Activated CD4-positive, alpha-beta T cell treated with anti-CD3 and anti-CD28 coated beads, Interleukin-2, amount 10 ng/mL, durations not matched to agents 24 days and 14 days (primary cell): ENCODE results near the gene RPS6KL1. TPM values are rescaled to one million over a fixed set of nuclear protein-coding genes. Genes with fewer than 3 reads are reported as not detected.
"Not testable (repeated sequence)": the region's sequence is repeated elsewhere in the genome, so short reads cannot be mapped to it uniquely, and the experiment has no call there.

ENCODE experiments used
- DNase-seq: peaks from one replicate; pipeline ENCODE4 v3.0.0; 2022
- H3K27ac Mint-ChIP-seq: one replicate; pipeline ENCODE4 v1.8.0; 2022; ENCODE audit warnings: mild to moderate bottlenecking, mixed read lengths
- H3K27me3 Mint-ChIP-seq: one replicate; pipeline ENCODE4 v1.8.0; 2022; ENCODE audit warnings: mixed read lengths
- H3K36me3 Mint-ChIP-seq: one replicate; pipeline ENCODE4 v1.8.0; 2022; ENCODE audit warnings: low read depth, mild to moderate bottlenecking, mixed read lengths
- H3K4me1 Mint-ChIP-seq: one replicate; pipeline ENCODE4 v1.8.0; 2021; ENCODE audit warnings: mixed read lengths
- H3K4me3 Mint-ChIP-seq: one replicate; pipeline ENCODE4 v1.8.0; 2022; ENCODE audit warnings: mild to moderate bottlenecking, moderate library complexity, mixed read lengths
- H3K9me3 Mint-ChIP-seq: one replicate; pipeline ENCODE4 v1.8.0; 2021; ENCODE audit warnings: mixed read lengths
- intact Hi-C: fragments of 100-400 bp; cut with micrococcal nuclease; formaldehyde crosslinking; loops from one replicate; pipeline ENCODE4 v1.15.1; 2023
- total RNA-seq: library from RNA; stranded (reverse); gene quantifications from 2 replicates; pipeline ENCODE4 v1.2.3, GENCODE V29; 2022

The RPS6KL1 gene
- total RNA-seq, 1 donor from 2014 or later: 9.6 TPM

DNA sequence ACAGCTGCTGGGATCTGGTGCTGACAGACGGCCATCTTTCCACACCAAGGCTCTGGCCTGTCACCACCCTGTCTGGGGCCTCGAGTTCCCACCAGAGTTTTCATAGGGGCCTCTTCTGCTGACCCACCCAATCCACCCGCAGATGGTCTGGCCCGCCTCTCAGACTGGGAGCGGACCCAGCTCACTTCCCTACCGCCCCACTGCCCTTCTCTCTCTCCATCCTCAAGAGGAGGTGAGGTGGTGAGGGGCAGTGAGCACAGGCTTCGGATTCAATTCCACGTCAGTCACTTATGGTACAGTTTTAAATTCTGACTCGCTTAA lies 12.3 kb upstream of the RPS6KL1 start:
- Mint-ChIP-seq H3K36me3 (no peaks in the 10 kb centered on the region), H3K4me3 (no peak overlapping the region), H3K4me1 (peaks cover 25% of the 10 kb centered on the region), H3K27me3 (peaks cover 4% of the 10 kb centered on the region), H3K9me3 (no peaks in the 10 kb centered on the region), H3K27ac (no peak overlapping the region)
- intact Hi-C loops: no loop called here
- no peak for DNase-seq

GRCh38 chr14:74934476-74935359 lies 11.7 kb upstream of the RPS6KL1 start:
- Mint-ChIP-seq H3K4me1 (peaks cover 20% of the 10 kb centered on the region), H3K27ac (no peak overlapping the region), H3K4me3 (no peak overlapping the region), H3K27me3 (peaks cover 7% of the 10 kb centered on the region), H3K9me3 (no peaks in the 10 kb centered on the region), H3K36me3 (no peaks in the 10 kb centered on the region)
- intact Hi-C loops: no loop called here
- no peak for DNase-seq

DNA sequence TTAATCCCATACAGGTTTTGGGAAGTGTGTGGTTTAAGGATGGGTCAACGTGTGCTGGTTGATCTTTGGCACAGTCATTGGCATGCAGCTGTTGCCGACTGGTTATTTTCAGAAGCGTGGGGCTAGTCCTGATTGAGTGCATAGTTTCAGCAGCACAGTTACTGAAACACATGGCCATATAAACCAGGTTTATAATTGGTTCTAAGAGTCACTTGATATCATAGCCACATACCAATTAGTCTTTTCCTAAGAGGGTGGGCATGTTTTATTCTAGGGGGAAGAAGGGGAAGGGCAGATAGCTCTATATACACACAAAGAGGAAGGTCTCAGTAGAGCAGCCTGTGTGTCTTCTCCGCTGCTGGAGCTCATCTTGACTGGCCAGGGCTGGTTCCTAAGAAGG lies 11.0 kb upstream of the RPS6KL1 start:
- DNase-seq: no peak
- Mint-ChIP-seq H3K4me3 (no peak overlapping the region), H3K4me1 (peaks cover 21% of the 10 kb centered on the region), H3K27ac (no peak overlapping the region), H3K36me3 (no peaks in the 10 kb centered on the region), H3K9me3 (no peaks in the 10 kb centered on the region), H3K27me3 (peaks cover 9% of the 10 kb centered on the region)
- intact Hi-C loops: no loop called here

DNA sequence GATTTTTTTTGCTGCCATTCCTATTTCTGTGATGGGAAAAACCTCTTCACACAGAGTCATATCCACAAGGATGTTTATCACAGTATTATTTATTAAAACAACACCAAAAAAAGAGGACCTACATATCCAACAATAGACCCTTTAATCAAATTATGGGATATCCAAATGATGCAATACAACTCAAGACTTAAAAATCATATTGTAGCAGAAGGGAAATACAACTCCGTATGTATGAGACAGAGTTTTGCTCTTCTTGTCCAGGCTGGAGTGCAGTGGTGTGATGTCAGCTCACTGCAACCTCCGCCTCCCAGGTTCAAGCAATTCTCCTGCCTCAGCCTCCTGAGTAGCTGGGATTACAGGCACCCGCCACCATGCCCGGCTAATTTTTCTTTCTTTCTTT lies 9.9 kb upstream of the RPS6KL1 start:
- H3K27me3 Mint-ChIP-seq, H3K9me3 Mint-ChIP-seq, DNase-seq, H3K4me3 Mint-ChIP-seq, intact Hi-C loops, H3K27ac Mint-ChIP-seq, H3K36me3 Mint-ChIP-seq: not testable (repeated sequence)
- peaks cover 19% of the 10 kb centered on the region for H3K4me1 Mint-ChIP-seq

DNA sequence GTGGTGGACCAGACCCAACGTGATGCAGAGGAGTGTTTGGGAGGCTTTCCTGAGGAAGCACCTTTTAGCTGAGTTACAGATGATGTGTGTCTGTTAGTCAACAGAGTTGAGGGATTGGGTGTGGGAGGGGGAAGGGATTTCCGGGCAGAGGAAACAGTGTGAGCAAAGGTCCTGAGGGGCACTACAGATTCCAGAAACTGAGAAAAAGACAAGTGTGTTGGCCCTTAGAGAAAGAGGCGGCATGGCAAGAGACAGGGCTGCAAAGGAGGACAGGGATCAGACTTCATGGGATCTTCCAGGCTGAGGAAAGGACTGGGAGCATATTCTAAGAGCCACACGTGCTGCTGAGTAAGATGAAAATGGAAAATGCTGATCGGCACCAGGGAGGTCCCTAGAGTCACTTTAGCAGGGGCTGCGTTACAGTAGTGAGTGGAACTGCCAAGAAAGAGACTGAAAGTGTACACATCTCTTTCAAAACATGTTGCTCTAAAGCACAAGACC lies 9.4 kb upstream of the RPS6KL1 start:
- peaks cover 15% of the 10 kb centered on the region for H3K4me1 Mint-ChIP-seq
- peak overlapping the region; percentile 34 for H3K27ac Mint-ChIP-seq

GRCh38 chr14:74931744-74932143 lies 8.7 kb upstream of the RPS6KL1 start:
- H3K27ac Mint-ChIP-seq: not testable (repeated sequence)
- H3K27me3 Mint-ChIP-seq: peaks cover 14% of the 10 kb centered on the region

More for the DNA sequence above, 9.4 kb upstream of the RPS6KL1 start:
- intact Hi-C loops: no loop called here
- Mint-ChIP-seq H3K36me3 (no peaks in the 10 kb centered on the region), H3K27me3 (peaks cover 12% of the 10 kb centered on the region), H3K4me3 (no peak overlapping the region), H3K9me3 (no peaks in the 10 kb centered on the region)
- no peak for DNase-seq

GRCh38 chr14:74929242-74929641 lies 6.2 kb upstream of the RPS6KL1 start:
- no peak for DNase-seq
- H3K27me3 Mint-ChIP-seq: peaks cover 25% of the 10 kb centered on the region
- intact Hi-C loops: no loop called here
- H3K36me3 Mint-ChIP-seq: no peaks in the 10 kb centered on the region
- H3K9me3 Mint-ChIP-seq: no peaks in the 10 kb centered on the region
- peaks cover 8% of the 10 kb centered on the region for H3K4me1 Mint-ChIP-seq
- no peak overlapping the region for H3K4me3 Mint-ChIP-seq
- H3K27ac Mint-ChIP-seq: no peak overlapping the region

More at GRCh38 chr14:74931744-74932143, 8.7 kb upstream of the RPS6KL1 start:
- H3K4me3 Mint-ChIP-seq, DNase-seq, intact Hi-C loops, H3K36me3 Mint-ChIP-seq, H3K4me1 Mint-ChIP-seq, H3K9me3 Mint-ChIP-seq: not testable (repeated sequence)

DNA sequence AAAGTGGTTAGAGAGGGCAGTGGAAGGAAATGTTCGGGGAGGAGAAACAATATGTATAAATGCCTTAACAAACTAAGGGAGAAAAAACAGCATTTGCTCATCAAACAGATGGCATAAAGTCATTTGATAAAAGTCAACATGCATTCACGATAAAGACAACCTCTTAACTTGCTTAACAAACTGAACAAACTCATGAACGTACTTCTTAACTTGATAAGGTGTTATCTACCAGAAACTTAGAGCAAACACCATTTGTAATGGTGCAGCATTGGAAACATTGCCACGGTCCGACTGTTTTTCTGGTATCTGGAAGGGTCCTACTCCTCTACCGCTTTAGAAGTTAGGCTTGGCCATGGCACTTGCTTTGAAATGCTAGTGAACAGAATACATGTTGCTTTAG lies 4.2 kb upstream of the RPS6KL1 start:
- H3K27me3 Mint-ChIP-seq: peaks cover 29% of the 10 kb centered on the region
- no peak overlapping the region for H3K27ac Mint-ChIP-seq
- peaks cover 10% of the 10 kb centered on the region for H3K4me1 Mint-ChIP-seq
- intact Hi-C loops: no loop called here
- H3K36me3 Mint-ChIP-seq: no peaks in the 10 kb centered on the region
- no peak for DNase-seq
- H3K4me3 Mint-ChIP-seq: no peak overlapping the region
- no peaks in the 10 kb centered on the region for H3K9me3 Mint-ChIP-seq

DNA sequence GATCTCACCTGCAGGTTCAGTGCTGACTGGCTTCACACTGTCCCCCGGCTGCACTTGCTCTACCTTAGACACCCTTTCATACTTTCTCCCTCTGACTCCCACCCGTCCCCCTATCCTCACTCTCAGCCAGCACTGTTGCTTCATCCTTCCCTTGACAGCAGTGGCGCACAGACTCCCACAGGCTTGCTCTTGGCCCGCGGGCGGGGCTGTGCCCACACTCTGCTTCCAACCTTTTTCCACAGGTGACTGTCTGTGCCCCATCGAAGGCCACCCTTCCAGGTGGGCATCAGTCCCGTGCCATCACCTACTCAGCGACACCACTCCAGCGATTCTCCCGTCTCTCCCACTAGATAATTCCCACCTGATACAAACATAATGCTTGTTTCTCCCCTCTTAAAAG lies 1.0 kb upstream of the RPS6KL1 start:
- no peaks in the 10 kb centered on the region for H3K9me3 Mint-ChIP-seq
- H3K27me3 Mint-ChIP-seq: peaks cover 22% of the 10 kb centered on the region
- peaks cover 9% of the 10 kb centered on the region for H3K4me1 Mint-ChIP-seq
- no peaks in the 10 kb centered on the region for H3K36me3 Mint-ChIP-seq
- intact Hi-C loops: no loop called here
- H3K27ac Mint-ChIP-seq: peak overlapping the region; percentile 20
- H3K4me3 Mint-ChIP-seq: peak overlapping the region; percentile 37
- no peak for DNase-seq

DNA sequence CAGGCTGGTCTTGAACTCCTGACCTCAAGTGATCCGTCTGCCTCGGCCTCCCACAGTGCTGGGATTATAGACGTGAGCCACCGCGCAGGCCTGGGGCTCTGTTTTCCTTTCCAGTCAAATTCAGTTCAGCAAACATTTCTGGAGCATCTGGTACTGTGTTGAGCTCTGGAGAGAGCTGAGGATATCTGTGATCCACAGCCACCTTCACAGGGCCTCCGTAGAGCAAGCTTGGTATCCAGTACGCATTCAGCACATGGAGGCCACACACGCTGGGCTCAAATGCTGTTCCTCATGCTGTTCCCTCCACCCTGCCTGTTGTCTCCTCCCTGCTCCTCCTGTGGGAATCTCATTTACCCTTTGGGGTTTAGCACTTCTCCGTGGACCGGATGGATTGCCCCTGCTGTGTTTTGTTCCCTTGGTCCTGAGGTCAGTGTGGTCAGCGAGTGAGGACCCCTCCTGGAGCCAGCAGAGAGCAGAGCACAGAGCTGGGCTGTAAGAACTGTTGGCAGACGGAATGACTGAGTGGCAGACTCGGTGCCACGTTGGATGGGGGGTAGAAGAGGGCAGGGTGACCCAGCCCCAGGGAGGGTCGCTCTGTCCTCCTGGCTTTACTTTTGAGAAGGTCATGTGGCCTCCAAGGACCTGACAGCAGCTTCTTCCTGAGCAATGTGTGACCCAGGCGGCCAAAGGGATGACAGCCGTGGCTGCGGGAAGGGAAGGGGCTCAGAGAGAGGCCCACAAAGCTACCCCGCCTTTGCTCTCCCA lies 891 bp downstream of the RPS6KL1 start:
- Mint-ChIP-seq H3K4me1 (peaks cover 8% of the 10 kb centered on the region), H3K36me3 (no peaks in the 10 kb centered on the region), H3K4me3 (peak overlapping the region; percentile 75), H3K27me3 (peaks cover 17% of the 10 kb centered on the region), H3K9me3 (no peaks in the 10 kb centered on the region), H3K27ac (peak overlapping the region; percentile 53)
- peak; percentile 54 for DNase-seq
- intact Hi-C loops: no loop called here

DNA sequence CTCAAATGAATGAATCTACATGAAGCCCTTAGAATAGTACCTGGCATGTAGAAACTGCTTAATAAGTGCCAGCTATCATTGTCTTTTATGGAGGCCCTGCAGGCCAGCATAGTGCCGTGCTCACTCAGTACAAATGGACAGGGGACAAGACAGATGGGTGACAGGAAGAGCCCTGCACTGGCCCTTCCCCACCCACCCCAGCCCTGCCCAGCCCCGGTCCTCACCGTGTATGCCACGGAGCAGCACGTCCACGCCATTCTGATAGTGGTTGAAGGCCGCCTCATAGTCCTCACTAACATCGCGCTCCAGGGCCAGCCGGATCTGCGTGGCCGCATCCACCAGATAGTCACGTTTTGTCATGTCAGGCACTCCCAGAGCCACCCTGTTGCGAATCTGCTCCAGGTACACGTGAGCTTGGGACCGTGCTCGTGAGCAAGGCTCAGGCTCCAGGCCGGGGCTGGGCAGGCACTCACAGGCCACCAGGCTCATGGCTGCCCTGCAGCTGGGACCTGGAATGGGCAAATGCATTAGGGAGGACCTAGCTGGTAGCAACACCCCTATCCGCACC lies 1.9 kb downstream of the RPS6KL1 start:
- no peak overlapping the region for H3K4me3 Mint-ChIP-seq

GRCh38 chr14:74920281-74920680 lies 2.8 kb downstream of the RPS6KL1 start:
- H3K36me3 Mint-ChIP-seq: no peaks in the 10 kb centered on the region
- intact Hi-C loops: no loop called here
- H3K9me3 Mint-ChIP-seq: no peaks in the 10 kb centered on the region
- no peak for DNase-seq
- peaks cover 8% of the 10 kb centered on the region for H3K4me1 Mint-ChIP-seq
- no peak overlapping the region for H3K27ac Mint-ChIP-seq
- peaks cover 9% of the 10 kb centered on the region for H3K27me3 Mint-ChIP-seq
- no peak overlapping the region for H3K4me3 Mint-ChIP-seq

More for the DNA sequence above, 1.9 kb downstream of the RPS6KL1 start:
- intact Hi-C loops: no loop called here
- no peaks in the 10 kb centered on the region for H3K36me3 Mint-ChIP-seq
- DNase-seq: peak; percentile 54
- peaks cover 8% of the 10 kb centered on the region for H3K4me1 Mint-ChIP-seq
- H3K27ac Mint-ChIP-seq: no peak overlapping the region
- H3K9me3 Mint-ChIP-seq: no peaks in the 10 kb centered on the region
- peaks cover 13% of the 10 kb centered on the region for H3K27me3 Mint-ChIP-seq

- Mint-ChIP-seq H3K4me1 (peaks cover 8% of the 10 kb centered on the region), H3K4me3 (no peak overlapping the region), H3K36me3 (no peaks in the 10 kb centered on the region), H3K27me3 (peaks cover 6% of the 10 kb centered on the region), H3K27ac (no peak overlapping the region), H3K9me3 (no peaks in the 10 kb centered on the region)
- no peak for DNase-seq
- intact Hi-C loops: no loop called here
Observed at GRCh38 chr14:74919421-74920165, 3.5 kb downstream of the RPS6KL1 start.
